SU-DHL-6 (cell line): Measurements from ENCODE around the gene CORO1C.

Experiments
- CTCF ChIP-seq: fragments of 200-600 bp; sonication (generic); IDR thresholded peaks from one replicate; pipeline ENCODE4 v1.5.1; 2017; ENCODE audit warnings: antibody characterized with exemption, mild to moderate bottlenecking, low read length, moderate library complexity; ENCODE audit not compliant: insufficient read depth, poor library complexity, severe bottlenecking
- EZH2phosphoT487 ChIP-seq: fragments of 200-600 bp; sonication (generic), shearing (Covaris generic); conservative IDR thresholded peaks from 2 replicates; pipeline ENCODE4 v1.6.1; 2018; ENCODE audit warnings: mild to moderate bottlenecking, antibody characterized with exemption, low read length, moderate library complexity, mixed read lengths

- 0 out of 2 replicates have a peak, but pooled peaks have one; percentile 47 for TF ChIP-seq EZH2phosphoT487
- TF ChIP-seq CTCF, result no peak
These were observed 1.3 kb upstream of the CORO1C start for GRCh38 chr12:108732489-108733229.
